HEK293T (cell line): Measurements from ENCODE around the gene KMT5C.

ENCODE experiments used
- CTCF ChIA-PET: fragments of 350-600 bp; formaldehyde crosslinking; extraction: SDS; loops from one replicate; lab custom pipeline; 2021; ENCODE audit warnings: antibody characterized with exemption, inconsistent platforms; lab: Yijun Ruan, JAX
- POLR2A ChIA-PET: fragments of 350-600 bp; formaldehyde crosslinking; extraction: SDS; loops from one replicate; lab custom pipeline; 2020; ENCODE audit warnings: antibody characterized with exemption, inconsistent platforms; lab: Yijun Ruan, JAX
- DNase-seq: peaks from one replicate; pipeline ENCODE4 v3.0.0; 2012; ENCODE audit warnings: mixed read lengths; ENCODE audit errors: extremely low spot score
- ARNT ChIP-seq: fragments of 450-650 bp; IDR thresholded peaks from 2 replicates; pipeline ENCODE4 v1.6.1; 2017; ENCODE audit warnings: mild to moderate bottlenecking
- BHLHE40 ChIP-seq: fragments of 450-650 bp; IDR thresholded peaks from 2 replicates; pipeline ENCODE4 v1.6.1; 2016; ENCODE audit warnings: mild to moderate bottlenecking, moderate library complexity, borderline replicate concordance
- CTBP1 ChIP-seq: fragments of 450-650 bp; IDR thresholded peaks from 2 replicates; pipeline ENCODE4 v1.6.1; 2016; ENCODE audit warnings: borderline replicate concordance
- ELF4 ChIP-seq: fragments of 450-650 bp; IDR thresholded peaks from 2 replicates; pipeline ENCODE4 v1.6.1; 2017; ENCODE audit warnings: antibody characterized with exemption
- FOXA1 ChIP-seq: fragments of 450-650 bp; IDR thresholded peaks from 2 replicates; pipeline ENCODE4 v1.6.1; 2016; ENCODE audit warnings: mild to moderate bottlenecking
- FOXK2 ChIP-seq: fragments of 450-650 bp; IDR thresholded peaks from 2 replicates; pipeline ENCODE4 v1.6.1; 2016; ENCODE audit warnings: mild to moderate bottlenecking
- FOXM1 ChIP-seq: fragments of 450-650 bp; IDR thresholded peaks from 2 replicates; pipeline ENCODE4 v1.6.1; 2017; ENCODE audit warnings: mild to moderate bottlenecking, borderline replicate concordance
- HDGF ChIP-seq: fragments of 450-650 bp; IDR thresholded peaks from 2 replicates; pipeline ENCODE4 v1.6.1; 2017; ENCODE audit warnings: antibody characterized with exemption, borderline replicate concordance
- L3MBTL2 ChIP-seq: fragments of 450-650 bp; conservative IDR thresholded peaks from 2 replicates; pipeline ENCODE4 v1.6.1; 2016; ENCODE audit warnings: mild to moderate bottlenecking
- LEF1 ChIP-seq: fragments of 450-650 bp; IDR thresholded peaks from 2 replicates; pipeline ENCODE4 v1.6.1; 2017; ENCODE audit warnings: mild to moderate bottlenecking, borderline replicate concordance
- NFRKB ChIP-seq: fragments of 450-650 bp; IDR thresholded peaks from 2 replicates; pipeline ENCODE4 v1.6.1; 2016; ENCODE audit warnings: mild to moderate bottlenecking, moderate library complexity
- SP1 ChIP-seq: fragments of 450-650 bp; IDR thresholded peaks from 2 replicates; pipeline ENCODE4 v1.6.1; 2017
- SUZ12 ChIP-seq: fragments of 450-650 bp; IDR thresholded peaks from 2 replicates; pipeline ENCODE4 v1.6.1; 2016; ENCODE audit warnings: mild to moderate bottlenecking
- TARDBP ChIP-seq: fragments of 450-650 bp; IDR thresholded peaks from 2 replicates; pipeline ENCODE4 v1.6.1; 2016
- ZNF384 ChIP-seq: fragments of 450-650 bp; IDR thresholded peaks from 2 replicates; pipeline ENCODE4 v1.6.1; 2016
- TF ChIP-seq, protein P1 (sequence below): fragments of 450-650 bp; IDR thresholded peaks from 2 replicates; pipeline ENCODE4 v1.6.1; 2016

KMT5C gene

DNA sequence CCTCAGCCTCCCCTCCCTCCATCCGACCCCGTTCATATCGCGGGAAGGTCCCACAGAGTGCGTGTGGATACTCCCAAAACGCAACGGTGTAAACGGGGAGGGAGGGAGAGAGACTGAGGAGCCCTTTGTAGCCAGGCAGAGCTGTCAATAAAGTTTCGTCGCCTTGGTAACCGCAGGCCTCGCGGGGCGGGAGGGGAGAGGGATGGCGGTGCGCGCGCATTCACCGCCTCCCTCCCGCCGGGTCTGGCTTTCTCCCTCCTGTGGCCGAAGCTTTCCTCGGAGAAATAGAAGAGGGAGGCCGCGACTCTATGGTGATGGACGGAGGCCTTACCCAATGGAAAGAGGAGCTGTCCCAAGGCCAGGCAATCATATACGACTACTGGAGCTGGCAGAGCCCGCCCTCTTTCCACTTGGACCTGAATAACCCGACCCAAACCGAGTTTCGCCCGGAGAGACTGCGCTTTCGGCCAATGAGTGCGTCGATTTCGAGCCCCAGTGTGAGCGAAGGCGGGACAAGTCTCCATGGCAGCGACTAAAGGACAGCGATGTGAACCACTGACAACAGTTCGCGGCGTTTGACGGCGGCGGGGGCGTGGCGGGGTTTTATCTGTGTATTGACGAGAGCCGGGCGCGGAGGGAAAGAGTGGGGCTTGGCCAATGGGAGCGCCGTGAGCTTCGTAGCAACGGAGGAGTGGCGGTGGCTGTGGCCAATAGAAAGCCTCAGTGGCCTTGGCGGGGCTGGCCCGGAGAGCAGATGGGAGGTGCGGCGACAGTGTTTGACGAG lies at the start of gene KMT5C:
Gene KMT5C, plus strand, starts transcription at position 772 of the 784 bp plus-strand sequence. CDS start 2,061 bp downstream, outside the sequence.
- ChIA-PET CTCF (interaction anchor here (0.6 to 1.1 kb wide), 4 partner anchors 19 to 198 kb away, joined by 3 to 4 read pairs (median 4); no protein-coding TSS in a partner anchor), POLR2A (interaction anchor here (0.6 to 3.5 kb wide), 30 partner anchors 10 to 315 kb away, joined by 3 to 27 read pairs (median 5); partner anchors contain the start of genes FIZ1, HSPBP1, PPP6R1 and TMEM150B)
- DNase-seq: peak; percentile 98
- TF ChIP-seq HDGF (peak; percentile 54; the same call in 1 of the 2 replicates), FOXA1 (no peak)
- TF ChIP-seq, protein P1, sequence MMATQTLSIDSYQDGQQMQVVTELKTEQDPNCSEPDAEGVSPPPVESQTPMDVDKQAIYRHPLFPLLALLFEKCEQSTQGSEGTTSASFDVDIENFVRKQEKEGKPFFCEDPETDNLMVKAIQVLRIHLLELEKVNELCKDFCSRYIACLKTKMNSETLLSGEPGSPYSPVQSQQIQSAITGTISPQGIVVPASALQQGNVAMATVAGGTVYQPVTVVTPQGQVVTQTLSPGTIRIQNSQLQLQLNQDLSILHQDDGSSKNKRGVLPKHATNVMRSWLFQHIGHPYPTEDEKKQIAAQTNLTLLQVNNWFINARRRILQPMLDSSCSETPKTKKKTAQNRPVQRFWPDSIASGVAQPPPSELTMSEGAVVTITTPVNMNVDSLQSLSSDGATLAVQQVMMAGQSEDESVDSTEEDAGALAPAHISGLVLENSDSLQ: peak; percentile 100

DNA sequence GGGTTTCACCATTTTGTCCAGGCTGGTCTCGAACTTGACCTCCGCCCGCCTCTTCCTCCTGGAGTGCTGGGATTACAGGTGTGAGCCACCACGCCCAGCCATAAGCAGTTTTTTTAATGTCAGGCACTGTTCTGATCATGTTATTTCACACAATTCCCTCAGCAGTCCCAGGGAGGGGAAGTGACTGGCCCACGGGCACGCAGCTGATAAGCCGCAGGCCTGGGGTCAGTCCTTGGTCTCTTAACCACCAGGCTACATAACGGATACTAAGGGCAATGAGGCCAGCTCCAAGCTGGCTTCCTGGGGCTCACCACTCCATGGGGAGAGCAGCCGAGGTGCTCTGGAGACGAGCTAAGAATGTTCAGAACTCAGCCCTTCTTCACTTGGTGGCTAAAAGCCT lies 42.4 kb upstream of the KMT5C start:
- POLR2A ChIA-PET: no interaction called here
- no peak for TF ChIP-seq FOXA1
- TF ChIP-seq, protein P1: no peak
- no peak for TF ChIP-seq BHLHE40
- TF ChIP-seq ZNF384: no peak
- TF ChIP-seq NFRKB: no peak
- TF ChIP-seq SP1: no peak
- no peak for TF ChIP-seq CTBP1
- TF ChIP-seq ELF4: no peak
- TF ChIP-seq SUZ12: no peak
- no peak for TF ChIP-seq FOXM1
- no peak for TF ChIP-seq ARNT
- TF ChIP-seq FOXK2: no peak
- no peak for TF ChIP-seq TARDBP
- TF ChIP-seq LEF1: no peak
- TF ChIP-seq L3MBTL2: no peak
- no peak for TF ChIP-seq HDGF
- no peak for DNase-seq
- CTCF ChIA-PET: no interaction called here

DNA sequence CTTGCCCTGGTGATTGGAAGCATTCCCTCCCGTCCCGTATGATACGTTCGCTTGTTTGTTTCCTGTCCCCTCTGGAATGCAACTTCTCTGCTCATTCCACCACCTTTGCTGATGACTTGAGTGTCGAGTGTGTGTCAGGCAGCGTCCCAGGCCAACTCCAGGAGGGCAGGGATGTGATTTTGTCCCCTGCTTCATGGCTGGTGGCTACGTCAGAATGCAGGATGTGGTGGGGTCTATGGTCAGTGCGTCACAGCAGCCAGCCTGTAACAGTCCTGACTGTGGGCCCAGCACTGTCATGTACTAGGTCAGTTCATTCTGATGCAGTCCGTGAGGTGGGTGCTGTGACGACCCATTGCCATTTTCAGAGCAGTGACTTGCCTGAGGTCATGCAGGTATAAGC lies 39.7 kb upstream of the KMT5C start:
- ChIA-PET CTCF (interaction anchor here (1.7 kb wide), 1 partner anchor 8 kb away, joined by 14 read pairs; no protein-coding TSS in a partner anchor), POLR2A (no interaction called here)
- TF ChIP-seq FOXK2 (no peak), SP1 (no peak)
- DNase-seq: no peak

DNA sequence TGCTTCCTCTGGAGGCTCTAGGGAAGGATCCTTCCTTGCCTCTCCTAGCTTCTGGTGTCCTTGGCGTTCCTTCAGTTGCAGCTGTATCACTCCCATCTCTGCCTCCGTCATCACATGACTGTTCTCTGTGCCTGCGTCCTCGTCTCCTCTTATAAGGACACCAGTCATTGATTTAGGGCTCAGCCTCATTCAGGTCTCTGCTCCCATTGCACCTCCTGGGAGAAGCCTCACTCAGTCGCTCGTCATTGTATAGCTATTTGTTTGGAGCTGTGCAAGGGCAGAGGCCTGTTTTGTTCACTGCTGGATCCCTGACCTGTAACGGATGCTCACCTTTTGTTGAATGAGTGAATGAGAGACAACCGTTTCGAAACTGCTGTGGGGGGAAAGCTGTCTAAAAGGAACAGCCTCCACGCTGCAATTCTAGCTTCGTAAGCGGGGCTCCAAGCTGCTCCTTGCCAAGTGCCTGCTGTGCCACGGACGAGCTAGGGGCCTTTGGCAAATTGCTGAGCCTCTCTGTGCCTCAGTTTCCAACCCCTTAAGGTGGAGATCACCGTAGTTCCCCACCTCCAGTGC lies 38.7 kb upstream of the KMT5C start:
- POLR2A ChIA-PET: interaction anchor here (0.6 to 2.1 kb wide), 12 partner anchors 8 to 1872 kb away, joined by 3 to 13 read pairs (median 3); partner anchors contain the start of genes FIZ1, KMT5C, PPP6R1 and UBE2S
- TF ChIP-seq ELF4 (no peak), SUZ12 (no peak), ARNT (no peak), ZNF384 (no peak), CTBP1 (no peak), SP1 (no peak)
- CTCF ChIA-PET: interaction anchor here (0.6 to 1.7 kb wide), 13 partner anchors 9 to 186 kb away, joined by 3 to 14 read pairs (median 3); no protein-coding TSS in a partner anchor
- DNase-seq: no peak

DNA sequence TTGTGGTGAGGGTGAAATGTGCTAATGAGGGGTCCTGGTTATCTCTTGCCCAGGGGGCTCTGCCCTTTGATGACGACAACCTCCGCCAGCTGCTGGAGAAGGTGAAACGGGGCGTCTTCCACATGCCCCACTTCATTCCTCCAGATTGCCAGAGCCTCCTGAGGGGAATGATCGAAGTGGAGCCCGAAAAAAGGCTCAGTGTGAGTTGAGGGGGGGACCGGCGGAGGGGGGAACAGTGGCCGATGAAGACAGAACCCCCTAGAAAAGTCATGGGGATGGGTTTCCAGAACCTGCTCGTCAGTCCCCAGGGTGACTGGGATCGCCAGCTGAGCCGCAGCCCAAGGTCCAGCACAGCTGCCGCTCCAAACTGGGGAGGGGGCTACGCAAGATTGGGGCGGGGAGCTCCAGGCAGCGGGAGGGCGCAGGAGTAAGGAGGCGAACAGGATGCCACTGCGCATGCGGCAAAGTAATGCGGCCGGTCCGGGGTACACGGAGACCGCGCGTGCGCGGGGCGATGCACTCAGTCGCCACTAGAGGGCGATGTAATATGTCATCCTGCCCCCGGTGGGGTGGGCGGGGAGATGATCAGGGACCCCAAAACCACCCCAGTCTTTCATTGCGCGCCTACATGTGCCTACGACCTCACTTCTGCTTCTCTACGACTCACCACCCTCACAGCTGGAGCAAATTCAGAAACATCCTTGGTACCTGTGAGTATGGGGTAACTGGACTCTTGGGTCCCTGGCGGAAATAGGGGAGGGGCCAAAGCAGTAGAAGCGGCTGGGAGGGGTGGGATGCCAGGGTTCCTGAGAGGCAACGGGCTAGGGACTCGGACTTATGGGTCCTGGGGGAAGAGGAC lies 38.0 kb upstream of the KMT5C start:
- ChIA-PET POLR2A (interaction anchor here (0.6 to 2.1 kb wide), 12 partner anchors 9 to 1871 kb away, joined by 3 to 13 read pairs (median 3); partner anchors contain the start of genes FIZ1, KMT5C, PPP6R1 and UBE2S), CTCF (interaction anchor here (0.6 to 1.7 kb wide), 13 partner anchors 10 to 187 kb away, joined by 3 to 14 read pairs (median 3); no protein-coding TSS in a partner anchor)
- DNase-seq: peak; percentile 94
- no peak for TF ChIP-seq SUZ12
- TF ChIP-seq ELF4: no peak
- no peak for TF ChIP-seq HDGF
- no peak for TF ChIP-seq NFRKB
- TF ChIP-seq, protein P1: no peak
- TF ChIP-seq ARNT: no peak
- no peak for TF ChIP-seq FOXK2
- TF ChIP-seq ZNF384: no peak
- no peak for TF ChIP-seq TARDBP
- TF ChIP-seq FOXA1: no peak
- no peak for TF ChIP-seq LEF1
- no peak for TF ChIP-seq BHLHE40
- TF ChIP-seq L3MBTL2: no peak
- no peak for TF ChIP-seq CTBP1
- TF ChIP-seq FOXM1: no peak
